GM21576 (cell line): Measurements from ENCODE around the gene HSFX3.
"Not testable (repeated sequence)": the region's sequence is repeated elsewhere in the genome, so short reads cannot be mapped to it uniquely, and the experiment has no call there.

Experiments used
- ATAC-seq: cut with Tn5 transposase; IDR thresholded peaks from one replicate; pipeline ENCODE4 v1.9.1; 2021; ENCODE audit warnings: mild to moderate bottlenecking, moderate library complexity; ENCODE audit not compliant: unreplicated experiment

The HSFX3 gene

GRCh38 chrX:149549701-149550100, at the start of gene HSFX3:
Gene HSFX3 (minus strand): TSS chrX:149549924. CDS start chrX:149549852, 72 bp downstream.
- not testable (repeated sequence) for ATAC-seq

- ATAC-seq = not testable (repeated sequence)
These were observed 48.9 kb upstream of the HSFX3 start for GRCh38 chrX:149598603-149599002.

- ATAC-seq = not testable (repeated sequence)
These were observed 46.2 kb upstream of the HSFX3 start for GRCh38 chrX:149595943-149596342.

GRCh38 chrX:149595214-149595613, 45.5 kb upstream of the HSFX3 start, which contains the start of gene HSFX2:
Gene HSFX2 (minus strand): TSS chrX:149595314. CDS start chrX:149594700, 614 bp downstream.
- not testable (repeated sequence) for ATAC-seq

- ATAC-seq = not testable (repeated sequence)
These were observed 41.3 kb upstream of the HSFX3 start for GRCh38 chrX:149590993-149591392.

- ATAC-seq = not testable (repeated sequence)
These were observed 37.6 kb upstream of the HSFX3 start, which contains the start of gene MAGEA9B for GRCh38 chrX:149587359-149587758. Gene MAGEA9B (minus strand): TSS chrX:149587459. CDS start chrX:149583179, 4,280 bp downstream.

- ATAC-seq = not testable (repeated sequence)
These were observed 35.9 kb upstream of the HSFX3 start for GRCh38 chrX:149585631-149586030.

- peak; percentile 100 for ATAC-seq
These were observed 23.7 kb upstream of the HSFX3 start for GRCh38 chrX:149573456-149573855.

GRCh38 chrX:149572743-149573142, 23.0 kb upstream of the HSFX3 start:
- no peak for ATAC-seq

GRCh38 chrX:149571770-149572169, 22.0 kb upstream of the HSFX3 start:
- no peak for ATAC-seq

- no peak for ATAC-seq
These were observed 20.9 kb upstream of the HSFX3 start for GRCh38 chrX:149570668-149571067.

- ATAC-seq = no peak
These were observed 20.0 kb upstream of the HSFX3 start for GRCh38 chrX:149569770-149570169.

- no peak for ATAC-seq
These were observed 19.1 kb upstream of the HSFX3 start for GRCh38 chrX:149568701-149569296.

- ATAC-seq = no peak
These were observed 18.1 kb upstream of the HSFX3 start for GRCh38 chrX:149567621-149568417.

- no peak for ATAC-seq
These were observed 13.6 kb upstream of the HSFX3 start for GRCh38 chrX:149563359-149563758.

GRCh38 chrX:149555251-149555650, 5.5 kb upstream of the HSFX3 start:
- not testable (repeated sequence) for ATAC-seq

GRCh38 chrX:149551939-149552248, 2.2 kb upstream of the HSFX3 start:
- ATAC-seq = not testable (repeated sequence)

GRCh38 chrX:149551245-149551938, 1.7 kb upstream of the HSFX3 start:
- ATAC-seq = not testable (repeated sequence)

GRCh38 chrX:149550454-149550853, 730 bp upstream of the HSFX3 start:
- not testable (repeated sequence) for ATAC-seq

- ATAC-seq = not testable (repeated sequence)
These were observed 1.9 kb downstream of the HSFX3 start for GRCh38 chrX:149547782-149548181.

- not testable (repeated sequence) for ATAC-seq
These were observed 2.8 kb downstream of the HSFX3 start for GRCh38 chrX:149546962-149547361.
